ENCODE results near the gene AVPR1B. TPM values are rescaled to one million over a fixed set of nuclear protein-coding genes. Genes with fewer than 3 reads are reported as not detected.

AVPR1B gene
- total RNA-seq, 4 donors from 2014 or later = 0.47 TPM; not detected in 3

GRCh38 chr1:206127336-206127735 is 10.1 kb upstream of the AVPR1B start:
- H3K4me1 ChIP-seq = no peaks in the 10 kb centered on the region

GRCh38 chr1:206125346-206125745 is 8.2 kb upstream of the AVPR1B start:
- no peaks in the 10 kb centered on the region for H3K4me1 ChIP-seq
- TF ChIP-seq POLR2A (IDR thresholded peaks at IDR 0.05) (no peak), CTCF (IDR thresholded peaks at IDR 0.05) (no peak)
- DNase-seq = no peak
- no peaks in the 10 kb centered on the region for H3K36me3 ChIP-seq
- H3K27ac ChIP-seq = no peak overlapping the region
- H3K9me3 ChIP-seq = peaks cover 0 to 13% (median 0%) of the 10 kb centered on the region in 4 donors
- H3K27me3 ChIP-seq = no peaks in the 10 kb centered on the region
- no peak overlapping the region for H3K4me3 ChIP-seq

More at GRCh38 chr1:206127336-206127735, 10.1 kb upstream of the AVPR1B start:
- no peak for DNase-seq
- Histone ChIP-seq H3K27me3 (no peaks in the 10 kb centered on the region), H3K9me3 (no peaks in the 10 kb centered on the region), H3K36me3 (no peaks in the 10 kb centered on the region), H3K4me3 (no peak overlapping the region), H3K27ac (no peak overlapping the region)
- TF ChIP-seq CTCF (IDR thresholded peaks at IDR 0.05) = no peak
- no peak for TF ChIP-seq POLR2A (IDR thresholded peaks at IDR 0.05)

- TF ChIP-seq POLR2A (IDR thresholded peaks at IDR 0.05) = no peak
- no peak for TF ChIP-seq CTCF (IDR thresholded peaks at IDR 0.05)
These were observed 5.5 kb upstream of the AVPR1B start for GRCh38 chr1:206122686-206123085.

GRCh38 chr1:206121269-206121668 is 4.1 kb upstream of the AVPR1B start:
- DNase-seq = no peak

More at GRCh38 chr1:206122686-206123085, 5.5 kb upstream of the AVPR1B start:
- peaks cover 0 to 13% (median 0%) of the 10 kb centered on the region in 4 donors for H3K9me3 ChIP-seq
- no peak for DNase-seq
- peaks cover 0 to 3% (median under 1%) of the 10 kb centered on the region in 4 donors for H3K4me1 ChIP-seq
- no peak overlapping the region for H3K4me3 ChIP-seq
- H3K27ac ChIP-seq = no peak overlapping the region
- no peaks in the 10 kb centered on the region for H3K36me3 ChIP-seq
- no peaks in the 10 kb centered on the region for H3K27me3 ChIP-seq

GRCh38 chr1:206120406-206120805 is 3.2 kb upstream of the AVPR1B start:
- no peak overlapping the region for H3K27ac ChIP-seq

More at GRCh38 chr1:206121269-206121668, 4.1 kb upstream of the AVPR1B start:
- H3K4me1 ChIP-seq = peaks cover 0 to 11% (median 2%) of the 10 kb centered on the region in 4 donors
- no peak for TF ChIP-seq CTCF (IDR thresholded peaks at IDR 0.05)
- no peak for TF ChIP-seq POLR2A (IDR thresholded peaks at IDR 0.05)
- peaks cover 0 to 13% (median 0%) of the 10 kb centered on the region in 4 donors for H3K9me3 ChIP-seq
- H3K36me3 ChIP-seq = no peaks in the 10 kb centered on the region
- no peak overlapping the region for H3K27ac ChIP-seq
- H3K27me3 ChIP-seq = no peaks in the 10 kb centered on the region
- no peak overlapping the region for H3K4me3 ChIP-seq

More at GRCh38 chr1:206120406-206120805, 3.2 kb upstream of the AVPR1B start:
- TF ChIP-seq CTCF (IDR thresholded peaks at IDR 0.05) (no peak), POLR2A (IDR thresholded peaks at IDR 0.05) (no peak)
- Histone ChIP-seq H3K27me3 (no peaks in the 10 kb centered on the region), H3K36me3 (no peaks in the 10 kb centered on the region), H3K4me3 (no peak overlapping the region), H3K9me3 (peaks cover 0 to 13% (median 0%) of the 10 kb centered on the region in 4 donors), H3K4me1 (peaks cover 0 to 11% (median 2%) of the 10 kb centered on the region in 4 donors)
- no peak for DNase-seq

Data from Peyer's patch (tissue), 4 donors.